T-helper 2 cell treated with Interferon-gamma antibody and Interleukin-4, amounts not matched to agents 100 ng/mL and 5 ng/mL, for 36 hours (primary cell): ENCODE results near the gene SENP2. TPM values are rescaled to one million over a fixed set of nuclear protein-coding genes. Genes with fewer than 3 reads are reported as not detected.
"Not testable (repeated sequence)": the region's sequence is repeated elsewhere in the genome, so short reads cannot be mapped to it uniquely, and the experiment has no call there.

Experiments
- intact Hi-C: fragments of 100-400 bp; cut with micrococcal nuclease; formaldehyde crosslinking; loops from one replicate; pipeline ENCODE4 v1.15.1; 2023
- total RNA-seq: library from RNA; stranded (reverse); gene quantifications from 2 replicates; pipeline ENCODE4 v1.2.3, GENCODE V29; 2022

The SENP2 gene
- total RNA-seq, 1 donor from 2014 or later = 29.8 TPM

DNA sequence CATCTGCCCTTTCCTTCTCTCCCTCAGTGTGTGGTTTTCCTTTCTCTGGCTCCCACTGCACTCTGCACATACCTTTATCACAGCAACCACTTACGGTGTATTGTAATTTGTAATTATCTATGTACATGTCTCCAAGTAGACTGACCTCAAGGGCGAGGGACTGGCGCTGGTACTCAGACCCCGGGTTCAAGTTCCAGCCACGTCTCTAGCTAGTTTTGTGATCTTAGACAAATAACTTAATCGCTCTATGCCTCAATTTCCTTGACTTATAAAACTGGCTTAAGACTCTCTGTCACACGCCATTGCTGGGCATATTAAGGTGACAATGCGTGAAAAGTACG, 607 bp upstream of the SENP2 start:
- intact Hi-C loops = no loop called here

GRCh38 chr3:185586686-185587039, 568 bp downstream of the SENP2 start:
- intact Hi-C loops = loop anchor here (1.0 to 2.0 kb wide), 5 partner anchors 87 to 984 kb away; partner anchors contain the start of genes DNAJB11, TMEM41A, TRA2B and VPS8

GRCh38 chr3:185594073-185594472, 8.0 kb downstream of the SENP2 start:
- intact Hi-C loops = no loop called here

- intact Hi-C loops = no loop called here
Observed at GRCh38 chr3:185595526-185595925, 9.4 kb downstream of the SENP2 start.

DNA sequence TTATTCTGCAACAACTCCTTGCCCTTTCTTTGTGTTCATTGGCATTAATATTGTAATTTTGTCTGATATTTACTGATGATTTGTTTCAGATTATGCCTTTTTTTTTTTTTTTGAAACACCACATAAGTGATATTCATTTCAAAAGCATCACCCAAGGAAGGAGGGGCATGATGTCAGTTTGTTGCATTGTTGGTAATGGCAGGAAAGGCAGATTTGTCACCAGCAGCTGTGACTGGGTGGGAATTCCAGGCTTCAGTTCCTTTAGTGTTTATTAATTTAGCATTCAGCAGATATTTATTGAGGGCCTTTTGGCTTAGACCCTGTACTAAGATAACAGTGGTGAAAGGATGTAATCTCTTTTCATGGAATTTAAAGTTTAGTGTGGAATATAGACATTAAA, 19.5 kb downstream of the SENP2 start:
- intact Hi-C loops = no loop called here

DNA sequence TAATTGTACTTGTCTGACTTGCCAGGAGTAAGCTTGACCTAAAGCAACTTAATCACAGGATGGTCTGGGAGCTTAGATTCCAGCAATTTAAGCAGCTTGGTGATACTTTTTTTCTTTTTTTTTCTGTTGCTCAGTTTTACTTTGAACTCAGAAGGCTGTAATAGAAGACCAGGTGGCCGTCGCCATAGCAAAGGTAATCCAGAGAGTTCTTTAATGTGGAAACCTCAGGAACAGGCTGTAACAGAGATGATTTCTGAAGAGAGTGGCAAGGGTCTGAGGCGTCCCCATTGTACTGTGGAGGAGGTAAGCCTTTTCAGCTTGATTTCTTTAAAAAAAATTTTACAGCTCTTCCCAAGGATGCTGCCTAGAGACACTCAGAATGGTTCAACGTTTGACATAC, 20.1 kb downstream of the SENP2 start:
- intact Hi-C loops = no loop called here

GRCh38 chr3:185613016-185613415, 26.9 kb downstream of the SENP2 start:
- intact Hi-C loops = no loop called here

DNA sequence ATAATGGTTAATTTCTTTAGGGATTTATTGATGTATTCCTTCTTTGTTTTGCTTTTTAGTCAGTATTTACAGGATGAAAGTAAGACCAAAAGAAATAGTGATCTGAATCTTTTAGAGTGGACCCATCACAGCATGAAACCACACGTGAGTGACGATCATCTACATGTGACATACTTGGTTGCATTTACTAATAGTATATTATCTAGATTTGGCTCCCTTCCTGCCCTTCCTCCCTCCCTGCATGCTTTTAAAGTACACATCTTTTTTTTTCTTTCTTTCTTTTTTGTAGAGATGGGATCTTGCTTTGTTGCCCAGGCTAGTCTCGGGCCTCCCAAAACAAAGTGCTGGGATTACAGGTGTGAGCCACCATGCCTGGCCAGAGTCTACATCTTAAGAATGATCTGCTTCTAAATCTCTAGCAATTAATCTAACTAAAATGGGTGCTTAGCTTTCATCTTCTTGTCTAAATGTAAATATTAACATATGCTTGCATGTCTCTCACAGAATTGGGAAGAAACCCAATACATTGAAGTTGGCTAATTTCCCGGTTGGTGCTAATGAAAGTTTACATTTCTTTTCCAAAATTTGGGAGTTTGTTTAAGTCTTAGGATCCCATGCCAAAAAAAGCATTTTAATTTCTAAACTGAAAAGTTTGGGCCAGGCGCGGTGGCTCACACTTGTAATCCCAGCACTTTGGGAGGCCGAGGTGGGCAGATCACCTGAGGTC, 38.0 kb downstream of the SENP2 start:
- intact Hi-C loops = no loop called here

DNA sequence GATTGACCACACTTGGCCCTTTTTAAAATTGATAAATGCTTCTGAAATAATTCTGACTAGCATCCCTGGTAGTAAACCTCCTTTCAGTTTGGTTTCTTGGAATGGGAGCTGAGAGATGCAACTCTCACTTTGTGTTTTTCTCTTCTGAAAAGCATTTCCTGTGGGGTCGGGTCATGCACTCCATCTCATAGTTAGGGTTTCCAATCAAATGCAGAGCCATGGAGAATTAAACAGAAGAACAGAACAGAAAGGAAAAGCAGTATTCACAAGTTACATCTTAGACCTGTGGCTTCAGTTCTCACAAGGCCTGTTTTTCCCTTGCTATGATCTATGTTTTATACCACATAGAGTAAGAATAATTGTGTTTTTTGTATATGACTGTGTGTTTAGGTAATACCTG, 39.7 kb downstream of the SENP2 start:
- intact Hi-C loops = no loop called here

- intact Hi-C loops = no loop called here
Observed at GRCh38 chr3:185629554-185630181, 43.6 kb downstream of the SENP2 start.

DNA sequence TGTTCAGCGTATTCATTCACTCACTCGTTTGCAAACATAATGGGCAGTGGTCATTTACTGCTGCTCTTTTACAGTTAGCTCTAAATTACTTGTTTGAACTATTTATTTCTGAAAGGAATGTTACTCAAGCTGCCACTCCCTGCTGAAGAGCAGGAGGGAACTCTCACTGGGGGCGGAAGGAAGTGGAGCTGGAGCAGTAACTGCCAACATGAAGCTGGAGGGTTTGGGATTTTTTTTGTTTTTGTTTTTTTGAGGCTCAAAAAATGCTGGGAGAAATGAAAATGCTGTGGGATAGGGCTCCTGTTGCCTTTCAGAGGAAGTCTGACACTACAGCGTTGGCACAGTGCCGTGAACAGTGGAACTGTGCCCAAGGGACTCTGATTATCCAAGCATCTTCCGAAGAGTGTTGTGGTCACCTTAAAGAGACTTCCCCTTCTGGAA, 44.1 kb downstream of the SENP2 start:
- intact Hi-C loops = no loop called here

- intact Hi-C loops = no loop called here
Observed at GRCh38 chr3:185631108-185631507, 45.0 kb downstream of the SENP2 start.

DNA sequence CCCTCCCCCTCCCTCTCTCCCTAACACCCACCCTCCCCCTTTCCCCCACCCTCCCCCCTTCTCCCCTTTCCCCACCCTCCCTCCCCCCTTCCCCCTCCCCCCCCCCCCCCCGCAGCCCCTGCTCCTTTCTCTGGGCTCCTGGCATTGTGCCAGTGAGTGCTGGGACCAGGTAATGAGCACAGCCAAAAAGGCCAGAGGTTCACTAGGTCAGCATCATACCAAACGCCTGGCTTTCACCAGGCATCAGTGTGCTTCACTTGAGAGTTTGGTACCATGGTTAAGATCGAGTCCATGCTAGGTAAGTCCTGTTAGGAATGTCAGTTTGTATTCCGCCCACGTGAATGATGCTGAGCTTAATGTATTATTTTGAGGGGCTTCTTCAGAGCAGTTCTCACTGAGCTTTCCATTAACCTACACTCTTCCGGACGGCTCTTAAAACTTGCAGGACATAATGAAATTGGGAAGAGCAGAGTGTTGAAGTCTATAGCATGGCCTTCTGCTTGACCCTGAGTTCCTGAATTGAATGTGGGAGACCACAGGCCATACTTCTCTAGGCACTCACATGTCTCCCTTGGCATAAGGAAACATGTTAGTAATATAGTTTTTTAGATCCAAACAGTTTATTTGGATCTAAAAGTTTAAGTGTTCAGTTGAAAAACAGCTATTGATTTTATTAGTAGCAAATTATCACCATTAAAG, 45.6 kb downstream of the SENP2 start:
- intact Hi-C loops = no loop called here

DNA sequence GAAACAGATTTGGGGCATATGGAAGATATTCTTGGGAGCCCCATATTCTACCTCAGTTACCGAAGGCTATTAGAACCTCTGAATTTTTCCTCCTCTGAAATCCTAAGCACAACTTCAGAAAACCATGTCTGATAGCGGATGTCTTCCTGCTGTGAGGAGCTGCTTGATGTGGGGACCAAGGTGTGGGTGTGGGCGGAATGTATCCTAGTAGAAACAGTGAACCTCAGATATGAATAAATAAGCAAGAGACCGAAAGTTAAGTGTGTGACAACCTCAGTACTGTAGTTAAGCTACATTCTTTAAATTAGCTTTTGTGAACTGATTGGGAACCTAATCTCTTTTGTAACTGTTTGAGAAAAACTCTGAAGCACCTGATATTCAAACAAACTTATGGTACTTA, 46.9 kb downstream of the SENP2 start:
- intact Hi-C loops = no loop called here

DNA sequence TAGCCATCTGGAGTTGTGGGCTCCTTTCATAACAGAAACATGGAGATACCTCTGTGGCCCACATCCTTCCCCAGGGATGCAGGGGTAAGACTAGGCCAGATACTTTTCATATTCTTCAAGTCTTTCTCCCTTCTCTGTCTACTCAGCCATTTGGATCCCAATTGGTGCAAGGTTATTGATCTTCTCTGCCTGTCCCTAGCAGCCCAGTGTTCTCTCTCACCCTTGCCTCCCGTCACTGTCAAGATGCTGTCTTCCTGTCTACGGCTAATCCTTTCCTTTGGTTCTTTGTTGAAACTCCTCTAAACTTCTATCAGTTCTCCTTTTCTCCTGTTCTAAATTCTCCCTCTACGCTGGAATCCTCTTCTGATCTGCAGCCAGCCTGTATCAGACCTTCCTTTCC, 51.3 kb downstream of the SENP2 start:
- intact Hi-C loops = no loop called here

DNA sequence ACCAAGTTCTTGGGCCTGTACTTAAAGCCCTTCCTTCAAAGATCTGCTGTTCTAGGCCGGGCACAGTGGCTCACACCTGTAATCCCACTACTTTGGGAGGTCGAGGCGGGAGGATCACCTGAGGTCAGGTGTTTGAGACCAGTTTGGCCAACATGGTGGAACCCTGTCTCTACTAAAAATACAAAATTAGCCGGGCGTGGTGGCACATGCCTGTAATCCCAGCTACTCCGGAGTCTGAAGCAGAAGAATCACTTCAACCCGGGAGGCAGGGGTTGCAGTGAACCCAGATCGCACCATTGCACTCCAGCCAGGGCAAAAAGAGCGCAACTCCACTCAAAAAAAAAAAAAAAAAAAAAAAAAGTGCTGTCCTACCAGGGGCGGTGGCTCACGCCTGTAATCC, 52.6 kb downstream of the SENP2 start:
- intact Hi-C loops = not testable (repeated sequence)

DNA sequence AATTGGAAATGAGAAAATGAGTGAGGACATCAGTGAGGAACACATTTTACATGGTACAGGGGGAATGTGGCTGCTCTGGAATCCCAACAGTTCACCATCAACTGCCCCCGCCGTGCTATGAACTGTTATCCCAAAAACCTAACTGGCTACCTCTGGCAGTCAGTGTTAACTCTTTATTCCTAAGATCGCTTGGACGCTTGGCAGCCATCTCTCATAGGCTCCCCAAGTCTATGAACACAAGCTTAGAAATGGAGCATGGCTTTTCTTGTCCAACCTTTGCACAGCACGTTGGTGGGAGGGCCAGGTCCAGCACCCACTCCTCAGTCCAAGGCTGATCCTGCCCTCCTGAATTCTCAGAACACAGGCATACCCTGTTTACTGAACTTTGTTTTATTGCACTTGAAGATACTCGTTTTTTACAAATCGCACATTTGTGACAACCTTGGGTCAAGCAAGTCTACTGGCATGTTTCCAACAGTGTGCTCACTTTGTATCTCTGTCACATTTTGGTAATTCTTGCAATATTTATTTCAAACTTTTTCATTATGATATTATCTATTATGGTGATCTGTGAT, 53.6 kb downstream of the SENP2 start:
- intact Hi-C loops = no loop called here

DNA sequence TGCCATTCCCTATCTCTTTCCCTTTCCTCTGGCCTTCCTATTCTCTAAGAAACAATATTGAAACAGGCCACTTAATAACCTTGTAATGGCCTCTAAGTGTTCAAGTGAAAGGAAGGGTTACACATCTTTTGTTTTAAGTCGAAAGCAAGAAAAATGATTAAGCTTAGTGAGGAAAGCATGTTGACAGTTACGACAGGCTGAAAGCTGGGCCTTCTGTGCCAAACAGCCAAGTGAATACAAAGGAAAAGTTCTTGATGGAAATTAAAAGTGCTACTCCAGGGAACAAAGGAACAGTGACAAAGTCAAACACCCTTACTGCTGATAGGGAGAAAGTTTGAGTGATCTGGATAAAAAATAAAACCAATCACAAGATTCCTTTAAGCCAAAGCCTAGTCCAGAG, 54.2 kb downstream of the SENP2 start:
- intact Hi-C loops = no loop called here

DNA sequence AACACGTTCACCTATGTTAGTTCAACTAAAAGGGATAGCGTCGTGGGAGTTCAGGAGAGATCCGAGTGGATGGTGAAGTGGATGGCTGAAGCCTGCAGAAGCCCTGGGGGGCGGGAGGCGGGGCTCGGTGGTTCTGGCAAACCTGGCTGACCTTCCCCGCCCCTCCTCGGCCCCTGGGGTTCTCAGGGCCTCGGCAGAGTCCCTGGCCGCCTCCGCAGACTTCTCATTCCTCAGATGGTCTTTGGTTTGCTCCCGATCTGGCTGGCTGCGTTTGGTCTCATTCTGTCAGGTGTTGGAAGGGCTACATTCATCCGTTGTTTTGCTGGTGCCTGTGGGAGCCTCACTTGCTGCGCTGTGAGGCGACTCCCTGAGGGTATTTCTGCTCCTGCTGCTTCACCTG, 59.1 kb downstream of the SENP2 start:
- intact Hi-C loops = not testable (repeated sequence)

GRCh38 chr3:185645596-185646381, 59.7 kb downstream of the SENP2 start:
- intact Hi-C loops = no loop called here

- intact Hi-C loops = no loop called here
Observed at GRCh38 chr3:185646382-185647133, 60.5 kb downstream of the SENP2 start.
